ENCODE results near the gene HIRA. TPM values are rescaled to one million over a fixed set of nuclear protein-coding genes. Genes with fewer than 3 reads are reported as not detected.

Gene HIRA
- polyA plus RNA-seq, 3 donors = 1.8 to 20.7 (median 2.6) TPM

DNA sequence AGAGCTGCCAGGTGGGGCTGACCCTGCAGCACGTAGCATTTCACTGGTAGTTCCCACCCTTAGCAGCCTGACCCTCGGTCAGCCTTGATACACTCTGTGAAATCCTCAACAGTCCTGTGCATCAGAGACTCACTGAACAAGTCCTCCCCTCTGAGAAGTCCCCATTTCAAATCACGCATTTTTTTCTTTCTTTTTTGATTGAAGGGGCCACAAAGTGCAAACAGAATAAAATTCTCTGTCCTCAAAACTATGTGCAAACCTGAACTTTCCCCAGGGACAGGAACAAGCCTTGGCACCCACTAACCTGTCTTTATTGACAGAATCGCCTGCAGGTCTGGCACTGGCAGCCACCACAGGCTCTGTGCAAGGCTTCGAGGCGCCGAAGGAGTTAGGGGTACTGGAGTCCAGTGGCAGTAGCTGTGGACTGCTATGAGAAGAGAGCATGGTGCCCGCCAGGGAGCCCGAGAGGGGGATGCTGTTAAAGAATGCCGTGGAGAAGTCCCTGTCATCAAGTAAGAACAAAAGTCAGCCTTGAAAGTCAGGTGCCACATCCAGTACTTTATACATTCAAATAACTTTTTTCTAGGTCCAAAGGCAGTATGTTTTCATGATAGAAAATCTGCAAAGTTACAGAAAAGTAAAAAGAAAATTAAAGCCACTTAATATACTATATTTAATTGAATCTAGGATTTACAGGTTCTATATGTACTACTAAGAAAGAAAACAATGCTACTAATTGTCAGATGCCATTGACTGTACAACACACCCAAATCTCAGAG is 53.8 kb downstream of the HIRA start:
- DNase-seq = no peak
- H3K36me3 ChIP-seq (replicated peaks in 1 of 2; ENCODE audit: control insufficient read depth in 1 of 2, insufficient read depth in 2 of 2, low read length in 2 of 2) = peaks cover 77 to 96% of the 10 kb centered on the region in 2 donors
- no peak overlapping the region for H3K27ac ChIP-seq (ENCODE audit: low read depth in 1 of 2, low read length in 2 of 2)
- no peak overlapping the region for H3K4me3 ChIP-seq (replicated peaks in 1 of 3; ENCODE audit: low read depth in 2 of 3, low read length in 3 of 3)
- 95% methylated on average over 2 of the region's 10 CpGs for WGBS (ENCODE audit: insufficient coverage)
- Mint-ChIP-seq H3K9me3 (peaks cover 0 to 2% (median 0%) of the 10 kb centered on the region in 7 donors), H3K27ac (peak overlapping the region in 2 of 7 donors; percentile 19 to 37), H3K4me3 (no peak overlapping the region), H3K4me1 (no peaks in the 10 kb centered on the region), H3K27me3 (ENCODE audit: low read depth in 3 of 3) (no peaks in the 10 kb centered on the region), H3K36me3 (peaks cover 74 to 89% of the 10 kb centered on the region in 2 donors)
- H3K9me3 ChIP-seq (replicated peaks in 1 of 2; ENCODE audit: control insufficient read depth in 1 of 2, insufficient read depth in 1 of 2, low read length in 2 of 2) = no peaks in the 10 kb centered on the region
- no peaks in the 10 kb centered on the region for H3K27me3 ChIP-seq (ENCODE audit: control insufficient read depth in 2 of 2, insufficient read depth in 2 of 2, low read length in 2 of 2)
- no peak overlapping the region for H3K4me2 ChIP-seq (replicated peaks; ENCODE audit: extremely low read depth, low read length, poor library complexity, severe bottlenecking)
- no peaks in the 10 kb centered on the region for H3K4me1 ChIP-seq (ENCODE audit: control insufficient read depth in 1 of 2, insufficient read depth in 2 of 2, low read length in 2 of 2)
- TF ChIP-seq, protein P1, sequence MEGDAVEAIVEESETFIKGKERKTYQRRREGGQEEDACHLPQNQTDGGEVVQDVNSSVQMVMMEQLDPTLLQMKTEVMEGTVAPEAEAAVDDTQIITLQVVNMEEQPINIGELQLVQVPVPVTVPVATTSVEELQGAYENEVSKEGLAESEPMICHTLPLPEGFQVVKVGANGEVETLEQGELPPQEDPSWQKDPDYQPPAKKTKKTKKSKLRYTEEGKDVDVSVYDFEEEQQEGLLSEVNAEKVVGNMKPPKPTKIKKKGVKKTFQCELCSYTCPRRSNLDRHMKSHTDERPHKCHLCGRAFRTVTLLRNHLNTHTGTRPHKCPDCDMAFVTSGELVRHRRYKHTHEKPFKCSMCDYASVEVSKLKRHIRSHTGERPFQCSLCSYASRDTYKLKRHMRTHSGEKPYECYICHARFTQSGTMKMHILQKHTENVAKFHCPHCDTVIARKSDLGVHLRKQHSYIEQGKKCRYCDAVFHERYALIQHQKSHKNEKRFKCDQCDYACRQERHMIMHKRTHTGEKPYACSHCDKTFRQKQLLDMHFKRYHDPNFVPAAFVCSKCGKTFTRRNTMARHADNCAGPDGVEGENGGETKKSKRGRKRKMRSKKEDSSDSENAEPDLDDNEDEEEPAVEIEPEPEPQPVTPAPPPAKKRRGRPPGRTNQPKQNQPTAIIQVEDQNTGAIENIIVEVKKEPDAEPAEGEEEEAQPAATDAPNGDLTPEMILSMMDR (IDR thresholded peaks at IDR 0.05) = no peak
- no peaks in the 10 kb centered on the region for H3K79me2 ChIP-seq (ENCODE audit: insufficient read depth, low read length)
- no peak overlapping the region for H3K9ac ChIP-seq (ENCODE audit: insufficient read depth, low read length, poor library complexity, severe bottlenecking)
- H2AFZ ChIP-seq (ENCODE audit: insufficient read depth, low read depth, low read length, poor library complexity, severe bottlenecking) = no peak overlapping the region
- H4K20me1 ChIP-seq (ENCODE audit: insufficient read depth, low read length) = no peaks in the 10 kb centered on the region
- intact Hi-C loops (cut with micrococcal nuclease) = no loop called here

DNA sequence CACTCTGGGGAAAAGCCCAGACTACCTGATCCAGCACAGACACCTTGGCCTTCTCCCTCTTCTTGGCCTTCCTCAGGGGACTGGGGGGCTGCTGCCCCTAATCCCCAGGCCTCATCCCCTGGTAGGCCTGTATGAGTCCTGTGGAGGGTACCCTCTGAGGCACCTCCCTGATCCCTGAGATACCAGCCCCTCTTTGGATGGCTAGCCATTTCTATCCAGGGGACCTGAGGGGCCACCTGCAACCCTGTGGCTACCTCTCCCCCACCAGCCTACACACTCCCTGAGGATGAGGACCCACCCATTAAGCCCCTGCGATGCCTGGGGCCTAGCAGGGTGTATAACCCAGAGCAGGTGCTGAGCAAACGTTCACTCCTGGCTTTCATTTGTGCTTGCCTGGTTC is 54.6 kb downstream of the HIRA start:
- H3K27ac Mint-ChIP-seq = no peak overlapping the region
- Histone ChIP-seq H3K9ac (ENCODE audit: insufficient read depth, low read length, poor library complexity, severe bottlenecking) (no peak overlapping the region), H4K20me1 (ENCODE audit: insufficient read depth, low read length) (no peaks in the 10 kb centered on the region), H3K4me1 (ENCODE audit: control insufficient read depth in 1 of 2, insufficient read depth in 2 of 2, low read length in 2 of 2) (no peaks in the 10 kb centered on the region), H3K27me3 (ENCODE audit: control insufficient read depth in 2 of 2, insufficient read depth in 2 of 2, low read length in 2 of 2) (no peaks in the 10 kb centered on the region), H3K4me3 (replicated peaks in 1 of 3; ENCODE audit: low read depth in 2 of 3, low read length in 3 of 3) (no peak overlapping the region), H3K27ac (ENCODE audit: low read depth in 1 of 2, low read length in 2 of 2) (no peak overlapping the region), H3K4me2 (replicated peaks; ENCODE audit: extremely low read depth, low read length, poor library complexity, severe bottlenecking) (no peak overlapping the region), H3K9me3 (replicated peaks in 1 of 2; ENCODE audit: control insufficient read depth in 1 of 2, insufficient read depth in 1 of 2, low read length in 2 of 2) (no peaks in the 10 kb centered on the region), H3K36me3 (replicated peaks in 1 of 2; ENCODE audit: control insufficient read depth in 1 of 2, insufficient read depth in 2 of 2, low read length in 2 of 2) (peaks cover 75 to 96% of the 10 kb centered on the region in 2 donors), H2AFZ (ENCODE audit: insufficient read depth, low read depth, low read length, poor library complexity, severe bottlenecking) (no peak overlapping the region), H3K79me2 (ENCODE audit: insufficient read depth, low read length) (no peaks in the 10 kb centered on the region)
- intact Hi-C loops (cut with micrococcal nuclease) = no loop called here
- peaks cover 73 to 89% of the 10 kb centered on the region in 2 donors for H3K36me3 Mint-ChIP-seq
- TF ChIP-seq, protein P1 (IDR thresholded peaks at IDR 0.05) = no peak
- H3K27me3 Mint-ChIP-seq (ENCODE audit: low read depth in 3 of 3) = no peaks in the 10 kb centered on the region
- H3K9me3 Mint-ChIP-seq = peaks cover 0 to 2% (median 0%) of the 10 kb centered on the region in 7 donors
- 100% methylated on average over 2 of the region's 2 CpGs for WGBS (ENCODE audit: insufficient coverage)
- no peak for DNase-seq
- no peak overlapping the region for H3K4me3 Mint-ChIP-seq
- no peaks in the 10 kb centered on the region for H3K4me1 Mint-ChIP-seq
